ENCODE results near the gene SLC66A2. TPM values are rescaled to one million over a fixed set of nuclear protein-coding genes. Genes with fewer than 3 reads are reported as not detected.

Gene SLC66A2
- total and polyA plus RNA-seq, 12 donors, result 5.1 to 47.8 (median 32.9) TPM

- Histone ChIP-seq H3K27ac (peak overlapping the region; percentile 94 to 99 (median 99)), H3K9me3 (replicated peaks in 1 of 3) (no peaks in the 10 kb centered on the region), H3K4me1 (replicated peaks in 1 of 2) (peaks cover 9 to 31% of the 10 kb centered on the region in 2 donors), H3K4me3 (peak overlapping the region in 2 of 4 donors; percentile 80 to 94), H3K27me3 (no peaks in the 10 kb centered on the region), H3K36me3 (replicated peaks in 1 of 2) (no peaks in the 10 kb centered on the region)
- DNase-seq, result peak in 1 of 7 donors; percentile 63
- TF ChIP-seq POLR2A (IDR thresholded peaks at IDR 0.05), result no peak
- TF ChIP-seq CTCF (IDR thresholded peaks at IDR 0.05), result no peak
- 36 to 49% (median 46%) methylated on average over 14 of the region's 14 CpGs for WGBS, 4 donors
- intact Hi-C loops (cut with DNase I), result loop anchor here in 1 of 2 donors (5.0 kb wide), 1 partner anchor 43 kb away; the partner anchor contains the start of gene RBFA
Measured at GRCh38 chr18:79989195-79989497, 37.7 kb upstream of the SLC66A2 start.

GRCh38 chr18:79988451-79989194, 37.2 kb upstream of the SLC66A2 start, which contains the start of gene TXNL4A:
Gene TXNL4A (minus strand): TSS chr18:79988563. CDS start chr18:79988392, 171 bp downstream.
- Histone ChIP-seq H3K4me3 (peak within 1 kb of the TSS; percentile 71 to 94 (median 84)), H3K4me1 (replicated peaks in 1 of 2) (peaks cover 9 to 31% of the 10 kb centered on the region in 2 donors), H3K36me3 (replicated peaks in 1 of 2) (no peaks in the 10 kb centered on the region), H3K9me3 (replicated peaks in 1 of 3) (no peaks in the 10 kb centered on the region), H3K27ac (peak within 1 kb of the TSS; percentile 94 to 99 (median 99)), H3K27me3 (no peaks in the 10 kb centered on the region)
- WGBS, 4 donors, result 0 to 2% (median 0%) methylated on average over 10 to 71 of the region's 71 CpGs
- TF ChIP-seq POLR2A (IDR thresholded peaks at IDR 0.05), result peak; percentile 80 to 90
- TF ChIP-seq CTCF (IDR thresholded peaks at IDR 0.05), result no peak
- intact Hi-C loops (cut with DNase I), result loop anchor here in 1 of 2 donors (5.0 kb wide), 1 partner anchor 44 kb away; the partner anchor contains the start of gene RBFA
- DNase-seq, result peak; percentile 84 to 93 (median 86)

GRCh38 chr18:79988071-79988450, 36.6 kb upstream of the SLC66A2 start:
- H3K4me1 ChIP-seq (replicated peaks in 1 of 2), result peaks cover 9 to 31% of the 10 kb centered on the region in 2 donors
- DNase-seq, result peak; percentile 52 to 76 (median 65)
- H3K27me3 ChIP-seq, result no peaks in the 10 kb centered on the region
- peak overlapping the region; percentile 94 to 99 (median 99) for H3K27ac ChIP-seq
- H3K36me3 ChIP-seq (replicated peaks in 1 of 2), result no peaks in the 10 kb centered on the region
- no peaks in the 10 kb centered on the region for H3K9me3 ChIP-seq (replicated peaks in 1 of 3)
- TF ChIP-seq CTCF (IDR thresholded peaks at IDR 0.05) (peak in 3 of 6 experiments; percentile 10 to 20 (median 10)), POLR2A (IDR thresholded peaks at IDR 0.05) (no peak)
- peak overlapping the region; percentile 27 to 94 (median 84) for H3K4me3 ChIP-seq
- intact Hi-C loops (cut with DNase I), result loop anchor here in 1 of 2 donors (5.0 kb wide), 1 partner anchor 44 kb away; the partner anchor contains the start of gene RBFA
- 0 to 1% (median 0%) methylated on average over 6 to 48 of the region's 48 CpGs for WGBS, 4 donors

GRCh38 chr18:79987566-79987965, 36.1 kb upstream of the SLC66A2 start:
- intact Hi-C loops (cut with DNase I), result loop anchor here in 1 of 2 donors (5.0 kb wide), 1 partner anchor 45 kb away; the partner anchor contains the start of gene RBFA
- H3K4me1 ChIP-seq (replicated peaks in 1 of 2), result peaks cover 9 to 33% of the 10 kb centered on the region in 2 donors

More at GRCh38 chr18:79987566-79987965, 36.1 kb upstream of the SLC66A2 start:
- Histone ChIP-seq H3K4me3 (peak overlapping the region; percentile 27 to 94 (median 84)), H3K27ac (peak overlapping the region in 4 of 5 donors; percentile 94 to 99 (median 98)), H3K9me3 (replicated peaks in 1 of 3) (no peaks in the 10 kb centered on the region), H3K36me3 (replicated peaks in 1 of 2) (no peaks in the 10 kb centered on the region), H3K27me3 (no peaks in the 10 kb centered on the region)
- no peak for TF ChIP-seq POLR2A (IDR thresholded peaks at IDR 0.05)
- no peak for TF ChIP-seq CTCF (IDR thresholded peaks at IDR 0.05)
- 0 to 2% (median 1%) methylated on average over 6 of the region's 6 CpGs for WGBS, 4 donors
- no peak for DNase-seq

Data from adrenal gland (tissue), 12 donors.